ENCODE data around the gene DLX1.

DLX1 gene

GRCh38 chr2:172085460-172086159, at the start of gene DLX1:
DLX1 (plus strand) TSS chr2:172085507; CDS start chr2:172085678, 171 bp downstream.
- Mint-ChIP-seq H3K27ac (peak within 1 kb of the TSS; percentile 82), H3K27me3 (peaks cover 100% of the 10 kb centered on the region), H3K9me3 (no peaks in the 10 kb centered on the region), H3K4me1 (peaks cover 69% of the 10 kb centered on the region), H3K36me3 (peaks cover 11% of the 10 kb centered on the region), H3K4me3 (peak within 1 kb of the TSS; percentile 68)
- peak; percentile 21 for DNase-seq
- CTCF ChIA-PET: interaction anchor here (0.9 to 1.4 kb wide), 3 partner anchors 10 to 84 kb away, joined by 3 to 6 read pairs (median 4); no protein-coding TSS in a partner anchor

DNA sequence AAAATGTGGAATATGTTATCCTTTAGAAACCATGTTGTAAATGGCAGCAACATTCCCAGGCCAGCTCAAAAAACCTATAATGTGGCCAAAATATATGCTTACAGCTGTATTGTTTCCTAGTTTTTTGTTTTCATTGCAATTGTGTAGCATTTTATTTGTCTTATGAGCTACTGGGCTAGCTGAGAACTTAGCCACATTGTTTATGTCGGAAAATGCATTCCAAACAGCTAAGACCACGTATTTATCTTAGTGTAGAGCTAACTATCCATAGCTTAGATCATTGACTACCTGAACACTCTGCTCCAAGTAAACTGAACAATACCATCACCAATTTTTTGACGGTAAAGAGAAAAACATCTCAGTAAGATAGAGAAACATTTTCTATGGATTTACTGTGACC, 47.2 kb upstream of the DLX1 start:
- H3K36me3 Mint-ChIP-seq: no peaks in the 10 kb centered on the region
- H3K9me3 Mint-ChIP-seq: no peaks in the 10 kb centered on the region
- DNase-seq: no peak
- CTCF ChIA-PET: interaction anchor here (2.0 kb wide), 1 partner anchor 25 kb away, joined by 4 read pairs; no protein-coding TSS in a partner anchor
- H3K4me3 Mint-ChIP-seq: no peak overlapping the region
- no peaks in the 10 kb centered on the region for H3K27me3 Mint-ChIP-seq
- no peak overlapping the region for H3K27ac Mint-ChIP-seq
- no peaks in the 10 kb centered on the region for H3K4me1 Mint-ChIP-seq

GRCh38 chr2:172038604-172039003, 46.7 kb upstream of the DLX1 start:
- H3K9me3 Mint-ChIP-seq: no peaks in the 10 kb centered on the region
- CTCF ChIA-PET: interaction anchor here (2.0 kb wide), 1 partner anchor 24 kb away, joined by 4 read pairs; no protein-coding TSS in a partner anchor
- no peaks in the 10 kb centered on the region for H3K27me3 Mint-ChIP-seq
- DNase-seq: no peak
- no peak overlapping the region for H3K27ac Mint-ChIP-seq
- no peaks in the 10 kb centered on the region for H3K4me1 Mint-ChIP-seq
- H3K36me3 Mint-ChIP-seq: no peaks in the 10 kb centered on the region
- H3K4me3 Mint-ChIP-seq: no peak overlapping the region

DNA sequence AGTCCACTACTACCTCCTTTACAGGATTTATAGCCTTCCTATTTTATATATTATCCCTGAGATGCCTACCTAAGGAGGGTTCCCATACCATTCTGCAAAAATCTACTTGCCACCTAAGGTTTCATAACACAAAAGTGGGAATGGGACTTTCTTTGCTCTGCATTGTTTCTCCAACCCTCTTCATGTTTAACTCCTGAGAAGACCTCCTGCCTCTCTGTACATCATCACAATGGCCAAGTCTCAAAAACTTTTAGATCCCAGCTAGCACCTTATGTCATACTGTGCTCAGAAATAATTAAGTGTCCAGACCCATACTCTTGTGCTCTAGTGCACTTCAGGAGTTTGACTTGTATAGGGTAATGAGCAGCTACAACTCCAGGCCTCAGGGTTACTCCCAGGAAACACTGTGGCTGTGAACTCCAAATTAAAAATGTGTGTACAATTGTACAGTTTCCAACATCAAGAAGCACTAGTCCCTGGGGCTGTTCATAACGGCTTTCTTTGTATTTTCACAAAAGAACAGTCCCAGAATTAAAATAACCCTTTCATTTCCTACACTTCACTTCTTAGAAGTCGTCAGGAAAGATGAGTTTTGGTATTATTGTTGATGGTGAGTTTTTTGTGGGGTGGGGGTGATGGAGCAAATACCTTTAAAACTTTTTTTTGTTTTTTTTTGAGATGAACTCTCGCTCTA, 46.1 kb upstream of the DLX1 start:
- no peaks in the 10 kb centered on the region for H3K27me3 Mint-ChIP-seq
- H3K27ac Mint-ChIP-seq: no peak overlapping the region
- H3K4me1 Mint-ChIP-seq: no peaks in the 10 kb centered on the region
- no peaks in the 10 kb centered on the region for H3K9me3 Mint-ChIP-seq
- DNase-seq: no peak
- no peak overlapping the region for H3K4me3 Mint-ChIP-seq
- CTCF ChIA-PET: no interaction called here
- H3K36me3 Mint-ChIP-seq: no peaks in the 10 kb centered on the region

DNA sequence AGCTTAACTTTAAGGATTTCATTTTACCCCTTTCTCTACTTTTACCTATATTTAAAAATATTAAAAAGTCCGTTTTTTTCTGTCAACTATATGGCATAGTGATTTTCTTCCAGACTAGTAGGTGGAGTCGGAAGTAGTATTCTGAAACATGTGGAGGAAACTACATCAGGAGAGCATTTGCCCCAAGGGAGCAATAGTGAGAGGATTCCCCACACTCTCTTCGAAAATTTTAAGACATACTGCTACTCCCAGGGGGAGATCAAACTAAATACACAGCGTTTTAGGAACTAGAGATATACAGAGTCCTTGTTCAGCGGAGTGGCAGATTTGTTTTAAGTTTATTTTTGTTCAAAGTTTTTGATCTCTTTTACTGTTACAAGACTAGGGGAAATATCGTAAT, 45.0 kb upstream of the DLX1 start:
- no peak for DNase-seq
- CTCF ChIA-PET: no interaction called here
- Mint-ChIP-seq H3K36me3 (no peaks in the 10 kb centered on the region), H3K4me1 (no peaks in the 10 kb centered on the region), H3K27ac (no peak overlapping the region), H3K27me3 (no peaks in the 10 kb centered on the region), H3K9me3 (no peaks in the 10 kb centered on the region), H3K4me3 (no peak overlapping the region)

- no peak for DNase-seq
- H3K36me3 Mint-ChIP-seq: no peaks in the 10 kb centered on the region
- H3K27ac Mint-ChIP-seq: no peak overlapping the region
- H3K4me1 Mint-ChIP-seq: peaks cover 5% of the 10 kb centered on the region
- no peaks in the 10 kb centered on the region for H3K9me3 Mint-ChIP-seq
- no peak overlapping the region for H3K4me3 Mint-ChIP-seq
- CTCF ChIA-PET: interaction anchor here (1.0 kb wide), 1 partner anchor 24 kb away, joined by 3 read pairs; no protein-coding TSS in a partner anchor
- no peaks in the 10 kb centered on the region for H3K27me3 Mint-ChIP-seq
Observed at GRCh38 chr2:172046080-172046678, 39.1 kb upstream of the DLX1 start.

DNA sequence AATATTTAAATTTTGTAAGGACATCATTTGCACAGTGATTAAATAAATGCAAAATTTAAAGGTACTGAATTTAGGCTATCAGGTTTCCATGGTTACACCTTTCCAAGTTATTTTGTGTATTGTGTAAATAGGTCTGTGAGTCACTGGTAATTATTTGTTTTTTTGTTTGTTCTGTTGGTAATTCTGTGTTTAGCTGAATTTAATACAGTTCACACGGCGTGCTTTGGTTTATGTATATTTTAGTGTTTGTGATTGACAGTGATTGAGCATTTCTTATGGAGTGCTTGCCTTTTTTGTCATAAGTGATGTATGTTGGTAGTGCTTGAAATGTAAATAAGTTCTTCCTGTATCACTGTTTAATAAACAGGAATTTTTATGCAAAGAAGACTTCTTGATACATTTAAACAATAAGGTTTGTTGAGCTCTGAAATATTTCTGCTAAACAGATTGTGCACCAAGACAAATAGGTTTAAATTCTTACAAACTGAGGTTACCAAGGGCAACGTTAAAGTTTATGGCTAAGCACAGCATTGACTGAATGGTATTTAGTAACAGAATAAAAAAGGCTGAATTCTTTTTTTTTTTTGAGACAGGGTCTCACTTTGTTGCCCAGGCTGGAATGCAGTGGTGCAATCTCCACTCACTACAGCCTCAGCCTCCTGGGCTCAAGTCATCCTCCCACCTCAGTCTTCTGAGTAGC, 38.3 kb upstream of the DLX1 start:
- Mint-ChIP-seq H3K27me3 (no peaks in the 10 kb centered on the region), H3K27ac (no peak overlapping the region), H3K36me3 (no peaks in the 10 kb centered on the region), H3K4me1 (peaks cover 5% of the 10 kb centered on the region), H3K4me3 (no peak overlapping the region), H3K9me3 (no peaks in the 10 kb centered on the region)
- CTCF ChIA-PET: interaction anchor here (1.0 kb wide), 1 partner anchor 23 kb away, joined by 3 read pairs; no protein-coding TSS in a partner anchor
- DNase-seq: no peak

DNA sequence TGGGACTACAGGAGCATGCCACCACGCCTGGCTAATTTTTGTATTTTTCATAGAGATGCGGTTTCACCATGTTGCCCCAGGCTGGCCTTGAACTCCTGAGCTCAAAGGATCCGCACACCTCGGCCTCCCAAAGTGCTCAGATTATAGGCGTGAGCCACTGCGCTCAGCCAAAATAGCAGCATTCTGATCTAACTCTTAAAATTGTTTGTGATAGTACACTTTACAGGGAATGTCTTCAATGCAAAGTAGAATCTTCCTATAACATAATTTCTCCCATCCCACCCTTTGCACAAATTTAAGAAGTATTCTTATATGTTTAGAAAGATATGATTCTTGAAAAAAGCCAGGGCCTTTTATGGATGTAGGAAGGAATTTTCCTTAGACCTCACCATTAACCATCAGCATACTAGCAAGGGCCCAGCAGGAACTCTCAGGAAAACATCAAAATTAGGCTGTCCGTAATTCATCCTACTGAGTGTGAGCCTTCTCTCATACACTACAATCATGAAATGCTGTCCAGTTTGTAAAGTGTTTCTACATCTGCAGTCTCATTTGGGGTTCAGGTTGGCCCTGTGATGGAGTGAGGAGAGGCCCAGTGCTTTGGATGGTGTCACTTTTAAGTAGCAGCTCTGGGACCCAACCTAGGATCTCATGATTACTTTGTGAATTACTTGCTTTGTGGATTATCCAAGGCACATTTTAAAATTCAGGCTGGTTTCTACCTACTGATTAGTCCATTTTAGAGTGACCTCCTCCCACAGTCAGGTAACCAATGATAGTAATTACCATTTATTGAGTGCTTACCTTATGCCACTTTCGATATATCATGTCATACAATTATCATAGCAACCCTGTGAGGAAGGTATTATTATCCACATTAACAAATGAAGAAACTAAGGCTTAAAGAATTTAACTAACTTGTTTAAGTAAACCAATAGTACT, 37.5 kb upstream of the DLX1 start:
- no peaks in the 10 kb centered on the region for H3K27me3 Mint-ChIP-seq
- no peaks in the 10 kb centered on the region for H3K9me3 Mint-ChIP-seq
- CTCF ChIA-PET: no interaction called here
- no peak overlapping the region for H3K4me3 Mint-ChIP-seq
- peaks cover 5% of the 10 kb centered on the region for H3K4me1 Mint-ChIP-seq
- no peak overlapping the region for H3K27ac Mint-ChIP-seq
- no peaks in the 10 kb centered on the region for H3K36me3 Mint-ChIP-seq
- DNase-seq: no peak

DNA sequence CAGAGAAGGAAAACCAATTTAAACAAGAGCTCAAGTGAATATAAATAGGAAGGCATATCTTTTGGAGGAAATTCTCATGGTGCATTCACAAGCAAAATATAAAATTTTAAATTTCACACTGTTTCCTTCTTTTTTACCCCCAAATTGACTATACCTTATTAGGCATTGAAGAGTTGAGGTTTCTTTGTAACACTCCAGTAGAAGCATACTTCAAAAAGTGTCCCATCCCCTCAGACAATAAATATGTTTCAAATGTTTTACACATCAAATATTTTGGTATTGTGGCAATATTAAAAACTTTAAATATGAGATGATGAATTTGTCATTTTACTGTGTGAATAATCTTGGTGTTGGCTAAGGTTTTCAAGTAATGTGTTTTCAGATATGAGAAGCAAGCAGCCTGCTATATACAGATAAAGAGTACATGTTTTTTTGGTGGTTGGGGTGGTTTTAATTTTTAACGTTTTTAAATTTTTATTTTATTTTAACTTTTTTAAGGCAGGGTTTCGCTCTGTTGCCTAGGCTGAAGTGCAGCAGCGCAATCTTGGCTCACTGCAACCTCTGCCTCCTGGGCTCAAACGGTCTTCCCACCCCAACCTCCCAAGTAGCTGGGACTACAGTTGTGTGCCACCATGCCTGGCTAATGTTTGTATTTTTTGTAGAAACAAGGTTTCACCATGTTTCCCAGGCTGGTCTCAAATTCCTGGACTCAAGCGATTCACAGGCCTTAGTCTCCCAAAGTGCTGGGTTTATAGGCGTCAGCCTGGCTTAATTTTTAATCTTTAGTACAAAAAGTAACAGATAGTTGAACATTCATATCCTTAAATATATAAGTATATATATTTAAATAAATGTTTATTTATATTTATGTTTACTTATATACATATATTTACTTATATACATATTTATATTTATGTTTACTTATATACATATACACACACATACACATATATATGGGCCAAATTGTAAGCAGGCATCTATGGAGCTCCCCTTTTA, 36.5 kb upstream of the DLX1 start:
- Mint-ChIP-seq H3K36me3 (no peaks in the 10 kb centered on the region), H3K9me3 (no peaks in the 10 kb centered on the region), H3K27ac (no peak overlapping the region), H3K27me3 (no peaks in the 10 kb centered on the region), H3K4me1 (peaks cover 5% of the 10 kb centered on the region), H3K4me3 (no peak overlapping the region)
- no peak for DNase-seq
- CTCF ChIA-PET: interaction anchor here (1.3 kb wide), 1 partner anchor 11 kb away, joined by 3 read pairs; no protein-coding TSS in a partner anchor

DNA sequence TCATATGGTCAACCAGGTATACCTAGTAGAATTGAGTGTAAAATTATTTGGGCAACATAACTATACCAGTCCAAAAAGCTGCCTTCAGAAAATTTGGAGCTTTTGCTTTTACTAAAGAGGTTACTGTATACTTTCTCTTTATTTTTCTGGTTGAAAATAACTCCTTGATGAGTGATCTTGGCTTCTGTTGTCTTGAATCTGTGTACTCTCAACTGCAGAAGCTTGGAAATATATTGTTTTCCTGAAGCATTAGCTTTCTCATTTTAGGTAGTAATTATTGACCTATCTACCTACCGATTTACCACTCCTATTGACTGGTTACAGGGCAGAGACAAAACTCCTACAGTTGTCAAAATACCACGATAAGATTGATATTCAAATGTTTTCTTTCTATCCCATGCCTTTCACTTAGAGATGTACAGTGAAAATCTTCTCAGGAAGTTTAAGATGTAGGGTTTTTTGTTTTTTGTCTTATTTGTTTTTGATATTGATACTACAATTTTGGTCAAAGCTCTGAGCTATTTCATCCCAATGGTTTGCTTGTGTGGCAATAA, 35.7 kb upstream of the DLX1 start:
- no peaks in the 10 kb centered on the region for H3K36me3 Mint-ChIP-seq
- H3K9me3 Mint-ChIP-seq: no peaks in the 10 kb centered on the region
- no peaks in the 10 kb centered on the region for H3K27me3 Mint-ChIP-seq
- H3K27ac Mint-ChIP-seq: no peak overlapping the region
- H3K4me3 Mint-ChIP-seq: no peak overlapping the region
- no peak for DNase-seq
- H3K4me1 Mint-ChIP-seq: peaks cover 5% of the 10 kb centered on the region
- CTCF ChIA-PET: interaction anchor here (1.3 kb wide), 1 partner anchor 12 kb away, joined by 3 read pairs; no protein-coding TSS in a partner anchor

GRCh38 chr2:172050479-172051125, 34.7 kb upstream of the DLX1 start:
- Mint-ChIP-seq H3K9me3 (no peaks in the 10 kb centered on the region), H3K27me3 (no peaks in the 10 kb centered on the region), H3K4me3 (no peak overlapping the region), H3K4me1 (peaks cover 5% of the 10 kb centered on the region), H3K27ac (no peak overlapping the region), H3K36me3 (no peaks in the 10 kb centered on the region)
- DNase-seq: no peak
- CTCF ChIA-PET: no interaction called here
